ENCODE data around the gene PIERCE2. TPM values are rescaled to one million over a fixed set of nuclear protein-coding genes. Genes with fewer than 3 reads are reported as not detected.
A peak's percentile ranks its signal among the peaks of the same experiment; 100 is the strongest.
"Not testable (repeated sequence)": the region's sequence is repeated elsewhere in the genome, so short reads cannot be mapped to it uniquely, and the experiment has no call there.

PIERCE2 gene
- total and polyA plus RNA-seq, 2 donors = 1.9 to 6.0 TPM

GRCh38 chr15:55408976-55409375 is 681 bp downstream of the PIERCE2 start:
- H3K27me3 ChIP-seq (ENCODE audit: control insufficient read depth in 2 of 2, insufficient read depth in 1 of 2, low read length in 1 of 2); H3K36me3 ChIP-seq (ENCODE audit: control insufficient read depth in 2 of 2, insufficient read depth in 2 of 2, low read length in 1 of 2); H3K27ac ChIP-seq (ENCODE audit: low read depth in 1 of 2, low read length in 1 of 2); H3K9me3 ChIP-seq (ENCODE audit: control insufficient read depth in 2 of 2, insufficient read depth in 1 of 2, low read length in 1 of 2); H3K4me1 ChIP-seq (ENCODE audit: control insufficient read depth in 2 of 2, insufficient read depth in 2 of 2, low read length in 2 of 2); DNase-seq (ENCODE audit: low read depth in 6 of 9, low spot score in 9 of 9): not testable (repeated sequence)
- H3K4me3 ChIP-seq (ENCODE audit: low read length in 2 of 2) = peak overlapping the region; percentile 72 to 82
- 79% methylated on average over 14 of the region's 14 CpGs for WGBS

- H3K4me3 ChIP-seq (ENCODE audit: low read length in 2 of 2); DNase-seq (ENCODE audit: low read depth in 6 of 9, low spot score in 9 of 9); H3K27ac ChIP-seq (ENCODE audit: low read depth in 1 of 2, low read length in 1 of 2); H3K36me3 ChIP-seq (ENCODE audit: control insufficient read depth in 2 of 2, insufficient read depth in 2 of 2, low read length in 1 of 2); H3K9me3 ChIP-seq (ENCODE audit: control insufficient read depth in 2 of 2, insufficient read depth in 1 of 2, low read length in 1 of 2); H3K27me3 ChIP-seq (ENCODE audit: control insufficient read depth in 2 of 2, insufficient read depth in 1 of 2, low read length in 1 of 2); H3K4me1 ChIP-seq (ENCODE audit: control insufficient read depth in 2 of 2, insufficient read depth in 2 of 2, low read length in 2 of 2): not testable (repeated sequence)
- 93% methylated on average over 8 of the region's 8 CpGs for WGBS
These were observed 9.4 kb downstream of the PIERCE2 start for GRCh38 chr15:55417678-55418077.

GRCh38 chr15:55420171-55420866 is 12.0 kb downstream of the PIERCE2 start:
- no peak overlapping the region for H3K27ac ChIP-seq (ENCODE audit: low read depth in 1 of 2, low read length in 1 of 2)
- no peak overlapping the region for H3K4me3 ChIP-seq (ENCODE audit: low read length in 2 of 2)
- no peaks in the 10 kb centered on the region for H3K27me3 ChIP-seq (ENCODE audit: control insufficient read depth in 2 of 2, insufficient read depth in 1 of 2, low read length in 1 of 2)
- no peaks in the 10 kb centered on the region for H3K9me3 ChIP-seq (ENCODE audit: control insufficient read depth in 2 of 2, insufficient read depth in 1 of 2, low read length in 1 of 2)
- no peaks in the 10 kb centered on the region for H3K36me3 ChIP-seq (ENCODE audit: control insufficient read depth in 2 of 2, insufficient read depth in 2 of 2, low read length in 1 of 2)
- no peaks in the 10 kb centered on the region for H3K4me1 ChIP-seq (ENCODE audit: control insufficient read depth in 2 of 2, insufficient read depth in 2 of 2, low read length in 2 of 2)
- no peak for DNase-seq (ENCODE audit: low read depth in 6 of 9, low spot score in 9 of 9)

- Histone ChIP-seq H3K4me3 (ENCODE audit: low read length in 2 of 2) (no peak overlapping the region), H3K27ac (ENCODE audit: low read depth in 1 of 2, low read length in 1 of 2) (no peak overlapping the region), H3K4me1 (ENCODE audit: control insufficient read depth in 2 of 2, insufficient read depth in 2 of 2, low read length in 2 of 2) (no peaks in the 10 kb centered on the region), H3K9me3 (ENCODE audit: control insufficient read depth in 2 of 2, insufficient read depth in 1 of 2, low read length in 1 of 2) (no peaks in the 10 kb centered on the region), H3K36me3 (ENCODE audit: control insufficient read depth in 2 of 2, insufficient read depth in 2 of 2, low read length in 1 of 2) (no peaks in the 10 kb centered on the region), H3K27me3 (ENCODE audit: control insufficient read depth in 2 of 2, insufficient read depth in 1 of 2, low read length in 1 of 2) (no peaks in the 10 kb centered on the region)
- 0% methylated on average over 1 of the region's 1 CpG for WGBS
- DNase-seq (ENCODE audit: low read depth in 6 of 9, low spot score in 9 of 9) = no peak
These were observed 13.8 kb downstream of the PIERCE2 start for GRCh38 chr15:55422089-55422488.

- Histone ChIP-seq H3K36me3 (ENCODE audit: control insufficient read depth in 2 of 2, insufficient read depth in 2 of 2, low read length in 1 of 2) (no peaks in the 10 kb centered on the region), H3K27ac (ENCODE audit: low read depth in 1 of 2, low read length in 1 of 2) (no peak overlapping the region), H3K4me1 (ENCODE audit: control insufficient read depth in 2 of 2, insufficient read depth in 2 of 2, low read length in 2 of 2) (no peaks in the 10 kb centered on the region), H3K27me3 (ENCODE audit: control insufficient read depth in 2 of 2, insufficient read depth in 1 of 2, low read length in 1 of 2) (no peaks in the 10 kb centered on the region), H3K4me3 (ENCODE audit: low read length in 2 of 2) (no peak overlapping the region), H3K9me3 (ENCODE audit: control insufficient read depth in 2 of 2, insufficient read depth in 1 of 2, low read length in 1 of 2) (no peaks in the 10 kb centered on the region)
- peak in 8 of 9 donors; percentile 0 to 60 (median 25) for DNase-seq (ENCODE audit: low read depth in 6 of 9, low spot score in 9 of 9)
- 44% methylated on average over 6 of the region's 6 CpGs for WGBS
These were observed 26.9 kb downstream of the PIERCE2 start for GRCh38 chr15:55434989-55435825.

GRCh38 chr15:55443141-55443540 is 34.8 kb downstream of the PIERCE2 start:
- H3K4me1 ChIP-seq (ENCODE audit: control insufficient read depth in 2 of 2, insufficient read depth in 2 of 2, low read length in 2 of 2); DNase-seq (ENCODE audit: low read depth in 6 of 9, low spot score in 9 of 9); H3K36me3 ChIP-seq (ENCODE audit: control insufficient read depth in 2 of 2, insufficient read depth in 2 of 2, low read length in 1 of 2); H3K4me3 ChIP-seq (ENCODE audit: low read length in 2 of 2); H3K27me3 ChIP-seq (ENCODE audit: control insufficient read depth in 2 of 2, insufficient read depth in 1 of 2, low read length in 1 of 2); H3K27ac ChIP-seq (ENCODE audit: low read depth in 1 of 2, low read length in 1 of 2): not testable (repeated sequence)
- peaks cover 0 to 17% of the 10 kb centered on the region in 2 donors for H3K9me3 ChIP-seq (ENCODE audit: control insufficient read depth in 2 of 2, insufficient read depth in 1 of 2, low read length in 1 of 2)
- 97% methylated on average over 15 of the region's 15 CpGs for WGBS

GRCh38 chr15:55445936-55446335 is 37.6 kb downstream of the PIERCE2 start:
- not testable (repeated sequence) for H3K4me3 ChIP-seq (ENCODE audit: low read length in 2 of 2); H3K4me1 ChIP-seq (ENCODE audit: control insufficient read depth in 2 of 2, insufficient read depth in 2 of 2, low read length in 2 of 2); H3K36me3 ChIP-seq (ENCODE audit: control insufficient read depth in 2 of 2, insufficient read depth in 2 of 2, low read length in 1 of 2); H3K27me3 ChIP-seq (ENCODE audit: control insufficient read depth in 2 of 2, insufficient read depth in 1 of 2, low read length in 1 of 2); DNase-seq (ENCODE audit: low read depth in 6 of 9, low spot score in 9 of 9); H3K27ac ChIP-seq (ENCODE audit: low read depth in 1 of 2, low read length in 1 of 2)
- 93% methylated on average over 27 of the region's 27 CpGs for WGBS
- peaks cover 0 to 17% of the 10 kb centered on the region in 2 donors for H3K9me3 ChIP-seq (ENCODE audit: control insufficient read depth in 2 of 2, insufficient read depth in 1 of 2, low read length in 1 of 2)

- H3K4me1 ChIP-seq (ENCODE audit: control insufficient read depth in 2 of 2, insufficient read depth in 2 of 2, low read length in 2 of 2); H3K4me3 ChIP-seq (ENCODE audit: low read length in 2 of 2); DNase-seq (ENCODE audit: low read depth in 6 of 9, low spot score in 9 of 9); H3K27ac ChIP-seq (ENCODE audit: low read depth in 1 of 2, low read length in 1 of 2); H3K36me3 ChIP-seq (ENCODE audit: control insufficient read depth in 2 of 2, insufficient read depth in 2 of 2, low read length in 1 of 2); H3K27me3 ChIP-seq (ENCODE audit: control insufficient read depth in 2 of 2, insufficient read depth in 1 of 2, low read length in 1 of 2): not testable (repeated sequence)
- H3K9me3 ChIP-seq (ENCODE audit: control insufficient read depth in 2 of 2, insufficient read depth in 1 of 2, low read length in 1 of 2) = peaks cover 0 to 17% of the 10 kb centered on the region in 2 donors
- WGBS = 99% methylated on average over 41 of the region's 41 CpGs
These were observed 38.2 kb downstream of the PIERCE2 start for GRCh38 chr15:55446379-55447029.

- DNase-seq (ENCODE audit: low read depth in 6 of 9, low spot score in 9 of 9); H3K4me1 ChIP-seq (ENCODE audit: control insufficient read depth in 2 of 2, insufficient read depth in 2 of 2, low read length in 2 of 2); H3K27ac ChIP-seq (ENCODE audit: low read depth in 1 of 2, low read length in 1 of 2); H3K36me3 ChIP-seq (ENCODE audit: control insufficient read depth in 2 of 2, insufficient read depth in 2 of 2, low read length in 1 of 2); H3K4me3 ChIP-seq (ENCODE audit: low read length in 2 of 2); H3K27me3 ChIP-seq (ENCODE audit: control insufficient read depth in 2 of 2, insufficient read depth in 1 of 2, low read length in 1 of 2): not testable (repeated sequence)
- 99% methylated on average over 19 of the region's 19 CpGs for WGBS
- H3K9me3 ChIP-seq (ENCODE audit: control insufficient read depth in 2 of 2, insufficient read depth in 1 of 2, low read length in 1 of 2) = peaks cover 0 to 17% of the 10 kb centered on the region in 2 donors
These were observed 38.7 kb downstream of the PIERCE2 start for GRCh38 chr15:55447030-55447394.

Measured in thymus (tissue), 11 donors.